NCI-H345 treated with DMSO at 0.1 percent for 48 hours (cell line): ENCODE measurements around the gene DYNLT4.
"Not testable (repeated sequence)": the region's sequence is repeated elsewhere in the genome, so short reads cannot be mapped to it uniquely, and the experiment has no call there.

ENCODE experiments used
- DNase-seq: peaks from one replicate; lab custom pipeline; 2025; ENCODE audit not compliant: unreplicated experiment; lab: John Stamatoyannopoulos, UW

Gene DYNLT4, protein sequence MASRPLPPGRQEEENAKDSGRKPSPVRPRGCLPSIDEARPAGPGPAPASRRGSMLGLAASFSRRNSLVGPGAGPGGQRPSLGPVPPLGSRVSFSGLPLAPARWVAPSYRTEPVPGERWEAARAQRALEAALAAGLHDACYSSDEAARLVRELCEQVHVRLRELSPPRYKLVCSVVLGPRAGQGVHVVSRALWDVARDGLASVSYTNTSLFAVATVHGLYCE

DNA sequence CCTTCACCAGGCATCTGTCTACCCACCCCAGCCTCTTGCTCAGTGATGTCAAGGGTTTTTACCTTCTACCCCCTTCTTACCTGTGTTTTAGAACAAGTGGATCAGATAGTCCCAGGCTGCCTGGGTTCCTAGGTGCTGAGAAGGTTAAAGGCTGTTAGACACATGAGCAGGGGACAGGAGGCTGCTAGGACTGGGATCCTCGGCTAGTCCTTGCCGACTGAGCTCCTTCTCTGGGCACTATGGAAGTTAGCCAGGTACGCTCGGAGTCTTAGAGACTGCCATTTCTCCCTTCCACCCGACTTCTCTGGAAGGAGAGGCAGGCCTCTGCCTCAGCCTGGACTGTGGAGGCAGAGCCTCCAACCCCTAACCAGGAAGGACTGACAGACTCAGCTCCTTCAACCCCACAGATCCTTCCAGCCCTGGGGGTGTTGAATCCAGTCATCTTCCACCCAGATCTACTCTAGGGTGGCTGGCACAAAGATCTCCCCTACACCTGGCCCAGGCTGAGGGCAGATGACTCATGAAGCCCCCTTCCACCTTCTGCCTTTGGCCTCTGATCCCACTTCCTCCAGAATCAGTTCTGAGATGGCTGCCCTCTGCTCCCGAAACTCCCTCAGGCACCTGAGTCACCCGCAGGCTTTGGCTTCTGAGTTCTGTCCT is at the start of gene DYNLT4:
TSS of gene DYNLT4 (minus strand) at position 648 of the 660 bp plus-strand sequence. CDS start 683 bp downstream, outside the sequence.
- DNase-seq, result no peak

GRCh38 chr1:44855742-44856141 is 48.6 kb upstream of the DYNLT4 start:
- no peak for DNase-seq

DNA sequence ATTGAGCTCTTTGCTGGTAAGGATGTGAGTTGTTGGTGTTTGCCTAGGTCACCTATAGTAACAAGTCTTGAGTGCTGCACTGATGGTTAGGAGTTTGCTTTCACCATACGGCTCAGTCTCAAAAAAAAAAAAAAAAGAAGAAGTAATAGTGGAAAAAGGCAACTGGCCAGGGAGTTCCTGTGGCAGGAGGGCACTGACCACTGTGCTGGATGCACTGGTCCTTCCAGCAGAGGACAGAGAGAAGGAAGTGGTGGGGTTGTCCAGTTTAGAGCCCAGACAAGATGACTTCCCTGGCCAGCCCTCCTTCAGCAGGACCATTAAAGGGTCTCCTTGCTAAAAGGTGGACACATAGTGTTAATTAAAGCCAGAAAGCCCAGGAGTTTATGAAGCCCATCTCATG is 47.8 kb upstream of the DYNLT4 start:
- DNase-seq, result no peak

DNA sequence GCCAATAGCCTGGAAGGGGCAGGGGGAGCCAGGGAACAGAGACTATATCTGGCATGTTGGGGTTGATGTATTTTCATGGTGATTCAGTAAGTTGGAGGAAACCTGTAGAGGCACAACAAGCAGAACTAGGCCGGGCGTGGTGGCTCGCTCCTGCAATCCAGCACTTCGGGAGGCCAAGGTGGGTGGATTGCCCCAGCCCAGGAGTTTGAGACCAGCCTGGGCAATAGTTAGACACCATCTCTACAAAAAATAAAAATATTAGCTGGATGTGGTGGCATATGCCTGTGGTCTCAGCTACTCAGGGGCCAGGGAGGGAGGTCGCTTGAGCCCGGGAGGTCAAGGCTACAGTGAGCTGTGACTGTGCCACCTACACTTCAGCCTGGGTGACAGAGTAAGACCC is 46.0 kb upstream of the DYNLT4 start:
- no peak for DNase-seq

DNA sequence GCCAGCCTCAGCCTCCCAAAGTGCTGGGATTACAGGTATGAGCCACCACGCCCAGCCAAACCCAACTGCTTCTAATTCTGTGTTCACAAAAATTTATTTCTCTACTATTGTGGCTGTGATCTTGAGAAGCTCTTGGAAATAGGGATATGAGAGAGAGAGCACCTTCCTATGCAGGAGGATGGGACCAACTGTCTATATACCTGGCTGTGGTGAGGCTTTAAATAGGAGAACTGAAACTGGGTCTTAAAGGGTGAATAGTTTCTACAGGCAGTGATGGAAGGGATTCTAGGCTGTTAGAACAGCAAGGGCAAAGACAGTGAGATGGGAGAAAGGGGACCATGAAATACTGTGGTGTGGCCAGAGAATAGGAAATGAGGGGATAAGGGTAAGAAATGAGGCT is 44.2 kb upstream of the DYNLT4 start:
- no peak for DNase-seq

- no peak for DNase-seq
These were observed 42.5 kb upstream of the DYNLT4 start for GRCh38 chr1:44849575-44850132.

DNA sequence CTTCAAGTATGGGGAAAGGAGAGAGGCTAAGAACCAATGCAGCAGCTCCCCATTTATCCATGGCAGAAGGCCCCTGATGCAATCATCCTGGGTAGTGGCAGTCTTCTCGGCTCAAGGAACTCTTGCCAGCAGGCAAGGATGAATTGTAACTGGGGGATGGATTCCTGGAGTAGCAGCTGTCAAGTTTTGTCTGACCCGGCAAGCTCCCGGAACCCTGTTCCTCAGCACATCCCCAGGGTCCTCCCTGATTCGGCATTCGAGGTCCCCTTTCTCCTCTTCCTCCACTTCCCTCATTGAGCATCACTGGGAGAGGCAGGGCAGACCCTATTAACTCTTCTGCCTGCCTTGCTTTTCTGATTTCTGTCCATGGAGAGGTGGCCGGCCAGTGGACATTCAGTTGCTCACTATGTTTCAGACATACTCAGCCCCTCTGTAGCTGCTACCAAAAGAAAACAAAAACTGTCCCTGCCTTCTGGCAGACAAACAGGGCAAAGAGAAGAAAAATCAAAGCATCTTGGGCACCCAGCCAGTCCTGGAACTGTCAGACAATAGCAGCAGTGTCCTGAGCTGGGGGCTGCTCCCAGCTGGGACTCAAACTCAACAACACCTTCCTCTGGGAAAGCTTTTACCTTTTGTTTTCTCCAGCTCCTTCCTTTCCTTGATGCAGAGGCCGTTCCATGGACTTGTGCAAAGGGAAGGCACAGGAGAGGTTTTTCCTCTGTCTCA is 41.5 kb upstream of the DYNLT4 start:
- DNase-seq, result no peak

- no peak for DNase-seq
These were observed 40.7 kb upstream of the DYNLT4 start for GRCh38 chr1:44847845-44848244.

DNA sequence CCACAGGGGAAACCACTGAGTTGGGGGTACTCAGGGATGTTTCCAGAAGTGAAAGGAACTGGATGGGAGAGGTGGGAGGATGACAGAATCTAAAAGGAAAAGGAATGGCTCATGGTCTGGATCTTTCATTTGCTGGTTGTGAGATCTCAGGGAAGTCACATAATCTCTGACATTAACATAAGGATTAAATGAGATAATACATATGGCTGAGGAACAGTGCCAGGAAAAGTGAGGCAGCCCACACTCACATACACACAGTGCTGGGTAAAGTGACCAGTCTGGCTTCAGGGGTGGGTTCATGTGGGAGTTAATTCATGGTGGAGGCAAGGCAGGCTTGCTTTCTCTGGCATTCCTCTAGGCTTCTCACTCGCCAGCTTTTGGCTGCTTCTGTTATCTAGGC is 39.8 kb upstream of the DYNLT4 start:
- DNase-seq, result no peak

DNA sequence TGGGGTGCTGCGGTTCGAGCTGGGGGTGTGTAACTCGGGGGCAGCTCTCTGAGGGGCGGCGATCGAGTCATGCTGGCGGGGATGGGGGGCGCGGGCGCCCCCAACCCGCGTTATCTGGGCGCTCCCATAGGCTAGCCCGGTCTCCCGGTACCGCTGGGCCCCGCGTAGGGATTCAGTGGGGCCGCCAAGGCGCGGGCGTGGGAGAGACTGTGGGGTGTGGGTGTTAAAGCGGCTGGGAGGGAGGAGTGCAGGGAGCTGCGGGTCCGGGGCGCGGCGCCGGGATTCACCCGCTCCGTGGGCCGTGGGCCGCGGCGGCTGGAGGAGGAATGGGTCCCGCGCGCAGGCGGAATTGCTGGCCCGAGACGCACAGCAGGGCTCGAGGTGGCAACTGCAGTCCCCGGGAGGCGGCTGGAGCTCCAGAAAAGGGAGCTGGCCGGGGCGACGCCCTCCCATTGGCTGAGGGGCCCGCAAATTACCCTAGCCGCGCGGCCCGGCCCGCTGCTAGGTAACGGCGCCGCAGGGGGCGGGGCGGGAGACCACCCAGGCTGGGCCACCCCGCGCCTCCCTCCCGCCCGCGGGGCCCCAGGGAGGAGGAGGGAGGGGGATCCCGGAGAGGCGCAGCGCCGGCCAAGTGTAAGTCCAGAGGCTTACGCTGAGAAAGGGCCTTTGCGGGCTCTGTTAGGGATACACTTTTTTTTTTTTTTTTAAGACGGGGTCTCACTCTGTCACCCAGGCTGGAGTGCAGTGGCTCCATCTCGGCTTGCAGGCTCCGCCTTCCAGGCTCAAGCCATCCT is 35.9 kb upstream of the DYNLT4 start, which contains the start of gene PTCH2:
TSS of gene PTCH2 (minus strand) at position 392 of the 794 bp plus-strand sequence. CDS start at position 71, 321 bp downstream.
- peak; percentile 28 for DNase-seq

GRCh38 chr1:44842486-44842861 is 35.3 kb upstream of the DYNLT4 start:
- no peak for DNase-seq

DNA sequence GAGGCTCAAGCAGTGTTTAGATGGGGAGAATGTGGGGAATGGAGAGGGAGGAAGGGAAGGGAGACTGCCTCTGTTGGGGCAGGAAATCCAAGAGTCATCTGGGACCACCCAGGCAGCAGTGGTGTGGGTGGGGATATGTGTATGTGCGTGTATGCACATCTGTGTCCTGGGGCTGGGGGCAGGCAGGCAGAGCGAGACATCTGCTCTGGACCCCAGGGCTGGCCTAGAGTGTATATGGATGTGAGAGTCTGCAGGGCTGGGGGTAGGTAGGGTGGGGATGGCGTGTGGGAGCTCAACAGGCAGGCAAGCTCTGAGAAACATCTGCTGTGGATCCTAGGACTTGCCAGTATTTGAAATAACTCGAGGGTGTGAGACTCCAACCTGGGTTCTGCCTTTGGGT is 32.4 kb upstream of the DYNLT4 start:
- no peak for DNase-seq

GRCh38 chr1:44838294-44838693 is 31.1 kb upstream of the DYNLT4 start:
- DNase-seq, result not testable (repeated sequence)

DNA sequence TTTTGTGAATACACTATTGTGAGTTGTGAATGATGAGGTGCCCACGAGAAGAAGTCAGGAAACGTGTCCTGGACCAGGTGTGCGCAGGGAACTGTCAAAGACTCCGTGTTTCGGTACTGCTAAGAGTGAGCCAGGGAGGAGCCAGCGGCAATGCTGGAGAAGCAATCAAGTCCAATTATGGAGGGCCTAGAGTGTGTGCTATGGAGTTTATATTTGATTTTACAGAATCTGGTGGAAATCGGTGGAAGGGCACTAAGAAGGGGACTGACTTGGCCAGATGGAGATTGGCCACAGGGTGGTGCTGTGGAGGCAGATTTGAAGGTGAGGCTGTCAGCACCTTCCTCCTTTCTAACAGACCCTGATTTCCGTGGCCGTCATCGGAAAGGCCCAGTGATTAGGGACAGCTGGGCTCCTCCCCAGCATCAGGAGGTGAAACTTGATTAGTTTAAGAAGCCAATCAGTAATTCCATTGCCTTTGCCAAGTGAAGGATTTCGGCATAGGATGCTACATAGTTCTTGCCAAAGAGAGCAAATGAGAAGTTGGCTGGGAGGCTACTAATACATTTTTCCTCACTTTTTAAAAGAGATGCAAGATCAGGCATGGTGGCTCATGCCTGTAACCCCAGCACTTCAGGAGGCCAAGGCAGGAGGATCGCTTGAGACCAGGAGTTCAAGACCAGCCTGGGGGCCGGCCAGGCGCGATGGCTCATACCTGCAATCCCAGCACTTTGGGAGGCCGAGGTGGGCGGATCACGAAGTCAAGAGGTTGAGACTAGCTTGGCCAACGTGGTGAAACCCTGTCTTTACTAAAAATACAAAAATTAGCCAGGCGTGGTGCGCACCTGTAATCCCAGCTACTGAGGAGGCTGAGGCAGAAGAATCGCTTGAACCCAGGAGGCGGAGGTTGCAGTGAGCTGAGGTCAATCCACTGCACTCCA is 28.9 kb upstream of the DYNLT4 start:
- DNase-seq, result peak; percentile 63

GRCh38 chr1:44834328-44834727 is 27.2 kb upstream of the DYNLT4 start:
- DNase-seq, result no peak

DNA sequence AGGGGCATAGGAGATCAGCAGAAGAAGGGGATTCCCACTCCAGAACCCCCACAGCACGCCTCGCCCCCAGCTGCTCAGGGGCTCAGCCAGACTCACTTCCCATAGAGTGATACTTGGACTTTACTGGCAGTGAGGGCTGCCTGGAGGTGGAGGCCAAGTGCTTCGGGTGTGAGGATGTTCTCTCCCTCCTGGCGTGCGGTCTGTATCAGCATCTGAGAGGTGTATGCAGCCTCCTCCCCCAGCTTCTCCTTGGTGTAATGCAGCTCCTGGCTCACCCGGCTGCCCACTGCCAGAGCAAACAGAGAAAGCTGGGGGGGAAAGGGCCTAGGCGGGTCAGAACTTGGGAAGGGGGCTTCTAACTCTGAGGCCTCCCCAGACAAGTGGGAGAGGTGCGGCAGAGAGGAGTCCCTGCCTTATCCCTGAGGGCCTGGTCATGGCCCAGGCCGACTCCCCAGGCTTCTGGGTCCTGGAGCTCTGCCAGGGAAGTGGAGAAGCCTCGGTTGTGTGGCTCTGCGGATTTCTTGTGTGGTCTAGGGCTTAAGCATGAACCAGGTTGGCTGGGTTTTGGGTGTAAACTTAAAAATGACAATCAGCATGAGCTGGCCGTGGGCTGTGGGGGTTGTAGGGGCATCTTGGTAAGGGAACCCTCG is 25.0 kb upstream of the DYNLT4 start:
- no peak for DNase-seq

DNA sequence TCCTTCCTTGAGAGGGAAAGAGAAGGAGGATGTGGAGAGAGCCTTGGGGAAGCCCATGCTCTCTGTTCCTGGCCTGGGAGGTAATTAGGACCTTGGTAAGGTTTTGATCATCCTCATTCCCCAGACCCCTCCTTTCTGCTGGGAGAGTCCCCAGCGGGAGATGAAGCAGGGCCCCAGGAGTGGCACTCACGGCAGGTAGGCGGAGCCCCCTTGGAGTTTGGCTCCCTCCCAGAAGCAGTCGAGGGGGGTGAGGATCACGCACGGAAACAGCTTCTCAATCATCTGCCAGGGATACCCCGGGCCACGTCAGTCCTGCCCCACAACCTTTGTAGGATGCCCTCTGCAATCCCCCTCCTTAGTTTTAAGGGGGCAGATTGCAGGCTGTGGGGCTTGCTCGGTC is 24.4 kb upstream of the DYNLT4 start:
- peak; percentile 32 for DNase-seq

DNA sequence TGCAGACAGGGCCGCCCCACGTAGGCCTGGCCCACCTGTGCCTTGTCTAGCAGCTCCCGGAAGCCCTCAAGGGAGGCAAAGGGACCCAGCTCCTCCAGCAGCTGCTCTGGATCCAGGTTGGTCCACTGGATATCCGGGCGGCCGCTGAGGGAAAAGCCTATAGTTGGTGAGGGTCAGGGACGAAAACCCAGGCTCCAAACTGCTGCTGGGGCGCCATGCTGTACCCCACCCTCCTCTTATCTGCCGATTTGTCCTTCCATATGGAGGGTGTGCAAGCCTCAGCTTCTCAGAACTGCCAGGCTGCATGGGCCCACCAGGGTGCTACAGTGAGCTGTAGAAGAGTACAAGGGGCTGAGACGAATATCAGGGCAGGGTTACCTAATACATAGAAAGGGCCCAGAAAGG is 23.8 kb upstream of the DYNLT4 start:
- DNase-seq, result no peak
